ENCODE measurements around the gene CAMK1D.

- TF ChIP-seq PHF8 (conservative IDR thresholded peaks at IDR 0.05; ENCODE audit: low read depth, low read length): no peak
- TF ChIP-seq CTCF (IDR thresholded peaks at IDR 0.05; ENCODE audit: control extremely low read depth in 1 of 3, insufficient read depth in 1 of 3, low read depth in 1 of 3, low read length in 3 of 3): no peak
- no peak for TF ChIP-seq CBX5 (IDR thresholded peaks at IDR 0.05; ENCODE audit: low read depth, low read length)
- no peak for TF ChIP-seq TBP (IDR thresholded peaks at IDR 0.05; ENCODE audit: low read depth, low read length)
Measured at GRCh38 chr10:12337453-12338372, 11.6 kb upstream of the CAMK1D start.

All from H1 (cell line).